GM19193 (cell line): ENCODE data around the gene UVRAG.

Experiments
- POLR2A ChIP-seq: IDR thresholded peaks from 4 replicates; pipeline ENCODE4 v1.6.1; 2011; ENCODE audit not compliant: insufficient read depth, insufficient read length; ENCODE audit errors: extremely low read depth

The UVRAG gene

DNA sequence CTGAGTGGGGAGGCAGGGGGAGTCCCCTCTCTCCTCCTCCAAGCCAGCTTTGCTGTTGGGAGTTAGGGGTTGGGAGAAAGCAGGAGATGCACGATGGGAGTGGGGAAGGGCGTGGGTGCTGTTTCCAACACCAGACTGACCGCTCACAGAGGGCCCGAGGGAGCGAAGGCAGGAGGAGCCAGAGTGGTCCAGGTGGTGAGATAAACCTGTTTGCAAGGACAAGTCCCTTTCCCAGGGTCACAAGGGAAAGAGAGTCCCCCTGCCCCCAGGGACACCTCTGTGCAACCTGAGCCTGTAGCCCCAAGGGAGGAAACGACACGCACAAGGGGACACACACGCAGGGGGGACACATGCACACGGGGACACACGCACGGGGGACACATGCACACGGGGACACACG lies 349.1 kb downstream of the UVRAG start:
- TF ChIP-seq POLR2A: no peak

DNA sequence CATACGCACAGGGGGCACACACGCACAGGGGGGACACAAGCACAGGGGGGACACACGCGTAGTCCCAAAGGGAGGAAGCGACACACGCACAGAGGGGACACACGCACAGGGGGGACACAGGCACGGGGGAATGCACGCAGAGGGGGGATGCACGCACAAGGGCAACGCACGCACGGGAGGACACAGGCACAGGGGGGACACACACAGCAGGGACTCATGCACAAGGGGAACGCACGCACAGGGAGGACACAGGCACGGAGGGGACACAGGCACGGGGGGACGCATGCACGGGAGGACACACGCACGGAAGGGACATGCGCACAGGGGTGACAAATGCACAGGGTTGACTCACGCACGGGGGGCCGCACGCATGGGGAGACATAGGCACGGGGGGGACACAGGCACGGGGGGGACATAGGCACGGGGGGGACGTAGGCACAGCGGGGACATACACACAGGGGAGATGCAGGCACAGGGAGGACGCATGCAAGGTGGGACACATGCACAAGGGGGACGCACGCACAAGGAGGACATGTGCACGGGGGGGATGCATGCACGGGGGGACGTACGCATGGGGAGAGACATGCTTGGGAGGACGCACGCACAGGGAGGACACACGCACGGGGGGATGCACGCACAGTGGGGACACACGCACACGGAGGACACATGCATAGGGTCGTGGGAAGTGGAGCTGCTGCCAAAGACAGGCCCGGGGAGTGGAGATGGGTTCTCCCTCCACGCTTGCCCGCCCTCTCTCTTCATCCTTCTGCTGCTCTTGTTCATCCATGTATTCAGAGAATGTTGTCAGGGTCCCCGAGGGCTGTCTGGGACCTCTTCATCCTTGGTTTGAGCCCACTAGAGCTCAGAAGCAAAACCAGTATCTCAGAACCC lies 350.1 kb downstream of the UVRAG start:
- TF ChIP-seq POLR2A: no peak

DNA sequence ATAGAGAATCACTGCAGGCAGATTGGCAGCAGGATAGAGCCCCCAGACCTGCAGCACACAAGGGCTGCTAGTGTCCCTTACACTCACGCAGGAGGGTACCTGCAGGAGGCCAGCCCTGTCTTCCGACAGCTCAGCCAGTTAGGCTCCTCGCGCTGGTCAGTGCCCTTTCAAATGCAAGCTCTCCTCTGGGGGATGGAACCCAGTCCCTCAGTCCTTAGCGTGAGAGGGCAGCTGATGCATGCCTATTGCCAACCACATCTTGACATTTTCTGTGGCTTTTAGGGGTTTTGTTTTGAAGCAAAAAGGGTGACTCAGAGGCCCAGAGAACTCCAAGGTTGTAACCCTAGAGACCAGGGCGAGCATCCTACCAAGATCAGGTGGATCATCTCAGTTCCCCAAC lies 351.3 kb downstream of the UVRAG start:
- no peak for TF ChIP-seq POLR2A

DNA sequence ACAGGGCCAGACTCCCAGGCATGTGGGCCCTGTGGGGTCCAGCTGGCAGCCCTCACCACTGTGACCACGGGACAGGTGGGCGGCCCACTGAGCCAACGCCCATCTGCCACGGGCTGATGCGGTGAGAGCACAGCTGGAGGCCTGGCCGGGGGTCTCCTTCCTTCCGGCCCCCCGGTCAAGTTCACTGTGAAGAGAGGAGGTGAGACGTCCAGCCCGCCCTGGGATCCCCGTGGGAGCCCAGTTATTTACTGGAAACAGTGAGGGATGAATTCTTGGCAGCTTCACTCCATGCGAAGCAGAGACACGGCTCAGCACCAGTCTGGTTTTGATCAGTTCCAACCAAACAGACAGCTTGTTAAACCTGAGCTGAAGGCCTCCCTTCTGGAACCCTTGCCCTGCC lies 352.6 kb downstream of the UVRAG start:
- no peak for TF ChIP-seq POLR2A

DNA sequence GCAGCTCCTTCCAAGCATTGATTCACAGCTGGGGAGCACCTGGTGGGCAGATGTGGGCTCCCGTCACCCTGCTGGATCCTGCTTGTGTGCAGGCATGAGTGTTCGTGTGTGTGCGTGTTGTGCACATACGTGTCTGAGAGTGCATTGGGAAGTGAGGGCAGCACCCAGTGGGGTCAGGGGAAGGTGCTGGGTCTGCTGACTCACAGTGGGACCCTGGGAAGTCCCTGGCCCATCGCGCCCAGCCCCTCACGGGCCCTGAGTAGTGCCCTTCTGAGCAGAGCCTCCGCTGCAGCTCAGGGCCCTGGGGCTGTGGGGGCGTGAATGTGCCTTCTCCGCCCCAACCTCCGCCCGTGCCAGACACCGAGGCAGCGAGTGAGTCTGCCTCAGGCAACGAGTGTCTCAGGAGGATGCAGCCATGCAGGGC lies 354.5 kb downstream of the UVRAG start:
- TF ChIP-seq POLR2A: no peak

DNA sequence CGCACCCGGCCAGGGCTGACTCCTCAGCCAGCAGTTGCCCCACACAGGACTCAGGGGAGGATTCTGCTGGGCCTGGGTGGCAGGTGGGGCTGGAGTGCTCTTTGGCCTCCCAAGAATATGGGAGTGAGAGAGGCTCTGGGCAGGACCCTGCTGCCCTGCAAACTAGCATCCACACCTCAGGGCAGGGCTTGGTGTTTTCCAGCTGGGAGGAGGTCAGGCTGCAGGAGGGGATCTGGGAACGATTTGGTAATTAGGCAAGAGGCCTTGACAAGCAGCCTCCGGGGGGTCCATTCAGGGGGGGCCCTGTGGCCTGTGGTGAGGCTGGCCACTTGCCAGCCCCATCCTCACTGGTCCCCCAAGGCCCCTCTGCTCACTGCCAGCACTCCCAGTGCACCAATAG lies 355.5 kb downstream of the UVRAG start:
- TF ChIP-seq POLR2A: no peak

DNA sequence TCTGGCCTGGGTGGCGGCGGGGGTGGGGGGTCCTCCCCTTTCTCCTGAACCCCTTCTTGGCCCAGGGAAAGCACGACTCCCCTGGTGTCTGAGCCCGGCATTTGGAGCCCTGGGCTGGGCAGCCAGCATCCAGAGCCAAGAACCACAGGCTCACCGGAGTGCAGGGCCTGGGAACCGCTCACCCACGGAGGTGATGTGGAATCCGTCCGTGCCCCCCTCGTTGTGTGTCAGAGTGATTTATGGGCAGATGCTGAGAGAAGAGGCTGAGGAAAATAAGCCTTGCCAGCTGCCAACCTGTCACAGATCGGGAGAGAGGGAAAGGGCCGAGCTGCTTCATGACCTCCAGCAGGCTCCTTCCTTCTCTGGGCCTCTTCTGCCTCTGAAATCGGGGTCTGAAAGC lies 357.6 kb downstream of the UVRAG start:
- no peak for TF ChIP-seq POLR2A

DNA sequence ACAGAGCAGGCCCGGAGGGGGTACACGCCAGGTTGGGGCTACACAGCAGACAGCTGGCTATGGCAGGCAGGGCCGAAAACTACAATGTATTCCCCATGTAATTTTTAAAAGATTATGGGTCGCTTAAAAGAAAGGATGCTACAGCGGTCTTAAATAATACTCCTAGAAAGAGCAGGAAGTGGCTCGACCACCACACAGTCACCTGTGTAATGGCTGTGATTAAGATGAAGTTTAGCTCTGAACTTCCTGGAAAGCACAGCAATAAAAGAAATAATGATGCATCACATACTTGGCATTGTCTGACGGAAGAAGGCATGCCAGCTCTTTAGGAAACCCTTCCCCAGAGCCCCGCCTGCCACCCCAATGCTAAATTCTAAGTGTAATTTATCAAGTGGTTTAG lies 358.7 kb downstream of the UVRAG start:
- TF ChIP-seq POLR2A: no peak

DNA sequence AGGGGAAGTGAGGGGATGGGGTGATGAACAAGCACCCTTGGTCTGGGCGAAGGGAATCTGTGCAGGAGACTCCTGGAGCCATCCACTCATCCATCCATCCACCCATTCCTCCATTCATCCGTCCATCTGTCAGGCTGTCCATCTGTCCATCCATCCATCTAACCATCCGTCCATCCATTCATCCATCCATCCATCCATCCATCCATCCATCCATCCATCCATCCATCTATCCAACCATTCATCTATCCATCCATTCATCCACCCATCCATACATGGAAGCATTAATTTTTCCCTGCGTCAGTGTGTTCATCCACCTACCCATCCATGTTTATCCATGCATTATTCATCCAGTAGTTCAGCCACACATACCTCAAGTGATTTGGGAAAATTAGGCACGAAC lies 359.3 kb downstream of the UVRAG start:
- no peak for TF ChIP-seq POLR2A

DNA sequence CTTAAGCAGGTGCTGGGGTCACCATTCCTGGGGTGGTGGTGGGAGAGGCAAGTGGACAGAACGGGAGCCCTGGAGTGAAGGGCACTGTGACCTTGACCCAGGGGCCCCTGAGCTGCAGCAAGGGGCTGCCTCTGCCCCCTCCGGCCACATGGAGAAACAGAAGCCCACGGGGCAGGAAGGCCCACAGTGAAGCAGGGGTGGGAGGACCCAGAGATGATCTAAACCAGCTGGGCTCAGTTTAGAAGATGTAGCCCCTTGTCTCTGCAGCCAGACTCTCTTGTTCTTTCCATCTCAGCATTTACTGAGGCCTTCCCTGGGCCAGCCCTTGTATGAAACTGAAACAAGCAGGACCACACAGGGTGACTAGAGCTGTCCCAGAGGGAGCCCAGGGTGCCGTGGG lies 360.8 kb downstream of the UVRAG start:
- no peak for TF ChIP-seq POLR2A

DNA sequence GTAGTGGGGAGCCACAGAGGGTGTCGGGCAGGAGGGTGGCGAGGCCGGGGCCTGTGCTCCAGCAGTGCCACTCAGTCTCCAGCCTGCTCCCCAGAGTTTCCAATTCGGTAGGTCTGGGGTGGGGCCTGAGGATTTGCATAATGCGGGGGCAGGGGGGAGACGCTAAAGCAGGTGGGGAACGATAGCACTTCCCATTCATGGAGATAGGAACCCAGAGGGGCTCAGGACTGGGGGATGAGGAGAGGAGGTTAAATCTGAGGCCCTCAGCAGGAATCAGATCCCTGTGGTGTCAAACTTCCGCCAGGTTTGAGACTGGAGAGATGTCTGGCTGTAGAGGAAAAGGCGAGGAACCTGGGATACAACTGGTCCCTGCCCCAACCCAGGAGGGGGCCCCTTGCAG lies 361.5 kb downstream of the UVRAG start:
- no peak for TF ChIP-seq POLR2A

DNA sequence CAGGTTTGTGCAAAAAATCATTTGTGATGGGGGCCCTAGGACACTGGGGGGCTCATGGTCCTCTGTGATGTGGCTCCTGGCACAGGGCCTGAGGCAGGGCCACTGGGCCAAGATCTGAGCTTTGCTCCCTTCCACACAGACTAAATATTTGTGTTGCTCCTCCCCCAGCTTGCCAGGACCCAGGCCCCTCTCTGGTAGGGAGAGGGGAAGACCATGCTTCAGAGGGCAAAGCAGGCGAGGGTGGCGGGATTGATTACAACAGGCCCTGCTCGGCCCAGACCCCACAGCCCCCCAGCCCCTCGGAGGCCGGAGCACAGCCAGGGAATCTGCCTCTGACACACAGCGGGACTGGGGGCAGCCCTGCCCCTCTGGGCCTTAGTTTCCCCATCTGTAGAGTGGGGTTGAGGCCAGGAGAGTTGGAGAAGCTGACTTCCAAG lies 362.3 kb downstream of the UVRAG start:
- no peak for TF ChIP-seq POLR2A

DNA sequence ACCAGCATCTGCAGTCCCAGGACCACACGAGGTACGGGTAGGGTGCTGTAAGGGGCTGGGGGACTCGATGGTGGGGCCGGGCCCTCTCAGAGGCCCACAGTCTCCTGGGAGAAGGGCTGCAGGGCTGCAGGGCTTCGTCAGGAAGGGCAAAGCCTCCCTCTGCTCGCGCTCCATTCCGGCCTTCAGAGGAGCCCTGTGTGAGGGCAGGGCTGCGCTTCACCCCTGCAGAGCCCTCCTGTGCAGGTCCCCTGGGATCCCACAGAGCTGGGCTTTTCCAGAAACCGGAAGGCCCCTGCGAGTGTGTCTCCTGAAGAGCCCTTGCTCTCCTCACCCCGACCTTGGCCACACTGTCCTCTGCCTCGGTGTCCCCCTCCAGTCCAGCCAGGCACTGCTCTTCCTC lies 364.1 kb downstream of the UVRAG start:
- no peak for TF ChIP-seq POLR2A

DNA sequence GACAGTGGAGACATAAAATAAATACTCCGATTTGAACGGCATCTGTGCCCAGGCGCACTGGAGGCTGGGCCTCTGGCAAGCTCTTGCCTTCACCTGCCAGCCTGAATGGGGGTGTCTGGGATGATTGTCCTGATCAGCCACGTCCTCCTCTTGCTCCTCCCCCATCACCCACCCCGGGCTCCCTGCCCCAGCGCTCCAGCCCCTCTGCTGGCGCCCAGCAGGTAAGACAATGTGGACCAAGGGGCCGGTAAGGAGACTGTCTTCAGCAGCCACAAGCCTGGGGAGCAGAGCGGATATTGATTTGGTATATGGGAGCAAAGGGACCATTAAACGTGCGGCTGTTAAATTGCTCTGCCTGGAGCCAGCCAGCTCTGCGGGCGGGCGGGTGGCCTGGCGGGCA lies 366.4 kb downstream of the UVRAG start:
- TF ChIP-seq POLR2A: no peak

DNA sequence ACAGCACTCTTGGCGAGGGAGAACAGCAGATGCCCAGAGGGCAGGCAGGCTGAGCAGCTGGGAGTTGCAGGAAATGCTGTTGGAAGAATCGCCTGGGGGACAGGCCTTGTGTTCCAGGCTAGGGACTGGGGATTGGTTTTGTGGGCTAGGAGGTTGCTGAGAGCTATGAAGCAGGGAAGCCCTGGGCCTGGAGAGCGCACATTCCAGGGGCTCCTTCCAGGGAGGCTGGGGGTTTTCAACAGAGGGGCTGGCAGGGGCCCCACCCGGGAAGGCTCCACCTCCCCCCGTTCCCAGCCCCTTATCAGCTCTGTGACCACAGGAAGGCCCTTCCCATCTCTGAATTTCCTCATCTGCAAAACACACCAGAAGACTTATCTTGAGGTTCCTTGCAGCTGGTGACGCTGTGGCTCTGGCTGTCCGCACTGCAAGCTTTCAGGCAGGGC lies 369.6 kb downstream of the UVRAG start:
- no peak for TF ChIP-seq POLR2A

DNA sequence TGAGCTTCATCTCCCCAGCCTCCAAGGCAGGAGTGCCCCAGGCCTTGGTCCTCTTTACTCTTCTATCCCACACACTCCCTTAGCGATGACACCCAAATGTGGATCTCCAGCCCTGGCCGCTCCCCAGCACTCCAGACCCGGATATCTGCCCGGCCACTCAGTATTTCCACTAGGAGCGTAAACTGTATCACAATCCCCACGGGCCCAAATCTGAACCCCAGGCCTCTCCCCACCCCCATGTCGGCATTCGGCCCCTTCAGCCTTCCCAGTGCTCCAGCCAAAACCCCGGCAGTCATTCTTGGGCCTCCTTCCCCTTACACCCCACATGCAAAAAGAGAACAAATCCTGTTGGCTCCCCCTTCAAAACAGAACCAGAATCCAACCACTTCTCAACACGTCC lies 370.5 kb downstream of the UVRAG start:
- no peak for TF ChIP-seq POLR2A
